Tibial nerve (tissue), 4 donors: Measurements from ENCODE around the gene HLA-DRB5. TPM values are rescaled to one million over a fixed set of nuclear protein-coding genes. Genes with fewer than 3 reads are reported as not detected.
"Not testable (repeated sequence)": the region's sequence is repeated elsewhere in the genome, so short reads cannot be mapped to it uniquely, and the experiment has no call there.

Experiments
- DNase-seq, 2 donors: peaks; one replicate each; pipeline ENCODE4 v3.0.0-alpha.2; 2019; ENCODE audit warnings: low spot score in 2 of 2
- H3K27ac ChIP-seq, 4 donors: fragments of 200-600 bp; sonication (generic) in 3 of 4; one replicate each; pipeline ENCODE4 v1.5.1; 2017 to 2019; ENCODE audit warnings: mild to moderate bottlenecking in 1 of 4
- H3K27me3 ChIP-seq, 2 donors: fragments of 200-600 bp; sonication (generic) in 1 of 2; one replicate each; pipeline versions ENCODE4 v1.5.1 to v1.6.0; 2017 to 2019
- H3K36me3 ChIP-seq, 3 donors: fragments of 200-600 bp; sonication (generic); one replicate each; pipeline ENCODE4 v1.5.1; 2018 to 2019
- H3K4me1 ChIP-seq, 4 donors: fragments of 200-600 bp; sonication (generic) in 3 of 4; one replicate each; pipeline ENCODE4 v1.5.1; 2017 to 2019
- H3K4me3 ChIP-seq, 4 donors: fragments of 200-600 bp; sonication (generic) in 3 of 4; one replicate each; pipeline ENCODE4 v1.5.1; 2017 to 2019; ENCODE audit warnings: mild to moderate bottlenecking in 1 of 4, moderate library complexity in 1 of 4
- H3K9me3 ChIP-seq, 4 donors: fragments of 200-600 bp; sonication (generic) in 3 of 4; one replicate each; pipeline ENCODE4 v1.5.1; 2017 to 2019
- EP300 ChIP-seq, 2 donors: sonication (generic); formaldehyde crosslinking; IDR thresholded peaks; one replicate each; pipeline ENCODE4 v1.6.1; 2017; ENCODE audit warnings: antibody characterized with exemption in 2 of 2, mild to moderate bottlenecking in 1 of 2
- POLR2A ChIP-seq, 2 donors: fragments of 450-650 bp; IDR thresholded peaks; one replicate each; pipeline ENCODE4 v1.6.1; 2017; ENCODE audit warnings: antibody characterized with exemption in 2 of 2, mild to moderate bottlenecking in 2 of 2, moderate library complexity in 2 of 2
- WGBS, 2 donors: methylation state at CpG; one replicate each; pipeline ENCODE4 v1.1.5; 2018; 5-methylcytosine and 5-hydroxymethylcytosine counted together
- total RNA-seq, 4 donors: library from RNA; depleted of rRNA; stranded (reverse); fragments of >200 nt; gene quantifications; one replicate each; pipeline ENCODE4 v1.1.0, GENCODE V29; 2016
- TF ChIP-seq, protein P1 (sequence below), 5 experiments: fragments of 200-600 bp in 3 of 5; fragments of 450-650 bp in 2 of 5; sonication (generic) in 3 of 5; IDR thresholded peaks; one replicate each; pipeline ENCODE4 v1.5.1; 2016 to 2019; ENCODE audit warnings: antibody characterized with exemption in 5 of 5, mild to moderate bottlenecking in 3 of 5, moderate library complexity in 2 of 5

The HLA-DRB5 gene
- total RNA-seq = 10 to 100 TPM in 1 of 4 donors, 1 to 10 TPM in 1, not detected in 2; 5.1 to 56.1 TPM

DNA sequence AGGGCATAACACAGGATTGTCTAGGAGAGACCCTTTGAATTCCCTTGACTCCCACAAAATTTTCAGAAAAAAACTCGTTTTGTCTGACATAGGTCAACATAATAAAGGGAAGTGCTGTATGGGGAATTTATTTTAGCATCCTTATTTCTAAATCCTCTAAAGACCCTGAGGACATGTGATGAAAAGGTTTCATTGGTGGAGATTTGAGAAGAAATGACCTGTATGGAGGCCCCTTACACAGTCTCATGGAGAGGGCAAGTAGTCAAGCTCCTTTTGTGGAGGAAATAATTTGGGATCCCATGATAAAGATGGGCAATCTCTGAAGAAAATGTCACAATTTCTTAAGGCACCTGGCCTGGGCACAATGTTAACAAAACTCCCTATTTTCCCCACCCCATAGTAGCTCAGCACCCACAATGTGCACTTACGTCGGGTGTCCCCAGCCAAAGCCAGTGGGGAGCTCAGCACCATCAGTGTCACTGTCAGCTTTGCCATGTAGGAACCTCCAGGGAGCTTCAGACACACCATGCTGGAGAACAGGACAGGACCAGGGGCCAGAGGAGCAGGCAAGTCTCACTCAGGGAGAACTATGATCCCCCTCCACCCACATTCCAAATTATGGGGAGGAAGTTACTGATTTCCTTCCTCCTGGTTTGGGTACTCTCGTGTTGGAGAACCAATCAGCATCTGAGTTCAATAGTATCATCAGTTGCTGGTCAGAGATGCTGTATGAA is at the start of gene HLA-DRB5:
Gene HLA-DRB5, minus strand, starts transcription at position 591 of the 734 bp plus-strand sequence. Its CDS starts 63 bp downstream, at position 528.
- no peaks in the 10 kb centered on the region for H3K27me3 ChIP-seq
- TF ChIP-seq POLR2A (IDR thresholded peaks at IDR 0.05) = peak in 1 of 2 donors; percentile 19
- no peak for TF ChIP-seq EP300 (IDR thresholded peaks at IDR 0.05)
- H3K9me3 ChIP-seq = no peaks in the 10 kb centered on the region
- no peaks in the 10 kb centered on the region for H3K4me1 ChIP-seq
- no peak within 1 kb of the TSS for H3K4me3 ChIP-seq
- no peaks in the 10 kb centered on the region for H3K36me3 ChIP-seq
- no peak within 1 kb of the TSS for H3K27ac ChIP-seq
- DNase-seq = peak; percentile 5 to 13
- WGBS, 2 donors = 6% methylated on average over 4 of the region's 4 CpGs; no CpG with 5 or more reads in 1 of the 2 donors

DNA sequence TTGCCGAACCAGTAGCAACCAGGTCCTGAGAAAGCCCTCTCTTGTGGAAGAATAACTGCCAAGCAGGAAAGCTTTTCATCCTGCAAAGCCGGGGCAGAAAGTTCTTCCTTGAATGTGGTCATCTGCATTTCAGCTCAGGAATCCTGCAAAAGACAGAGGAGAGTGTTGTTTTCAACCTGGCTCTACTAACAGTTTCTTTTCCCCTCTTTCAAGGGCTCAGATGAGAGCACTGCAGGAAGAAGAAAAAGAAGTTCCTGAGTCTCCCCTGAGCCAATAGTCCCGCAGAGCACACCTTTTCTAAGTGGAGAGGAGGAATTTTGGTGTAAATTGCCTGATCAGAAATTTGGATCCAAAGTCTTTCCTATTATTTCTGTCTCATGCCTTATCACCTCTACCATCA is 48.9 kb upstream of the HLA-DRB5 start:
- H3K27me3 ChIP-seq = no peaks in the 10 kb centered on the region
- no peaks in the 10 kb centered on the region for H3K4me1 ChIP-seq
- 0% methylated on average over 3 of the region's 3 CpGs for WGBS, 2 donors
- no peaks in the 10 kb centered on the region for H3K36me3 ChIP-seq
- TF ChIP-seq POLR2A (IDR thresholded peaks at IDR 0.05) (no peak), EP300 (IDR thresholded peaks at IDR 0.05) (no peak)
- TF ChIP-seq, protein P1, sequence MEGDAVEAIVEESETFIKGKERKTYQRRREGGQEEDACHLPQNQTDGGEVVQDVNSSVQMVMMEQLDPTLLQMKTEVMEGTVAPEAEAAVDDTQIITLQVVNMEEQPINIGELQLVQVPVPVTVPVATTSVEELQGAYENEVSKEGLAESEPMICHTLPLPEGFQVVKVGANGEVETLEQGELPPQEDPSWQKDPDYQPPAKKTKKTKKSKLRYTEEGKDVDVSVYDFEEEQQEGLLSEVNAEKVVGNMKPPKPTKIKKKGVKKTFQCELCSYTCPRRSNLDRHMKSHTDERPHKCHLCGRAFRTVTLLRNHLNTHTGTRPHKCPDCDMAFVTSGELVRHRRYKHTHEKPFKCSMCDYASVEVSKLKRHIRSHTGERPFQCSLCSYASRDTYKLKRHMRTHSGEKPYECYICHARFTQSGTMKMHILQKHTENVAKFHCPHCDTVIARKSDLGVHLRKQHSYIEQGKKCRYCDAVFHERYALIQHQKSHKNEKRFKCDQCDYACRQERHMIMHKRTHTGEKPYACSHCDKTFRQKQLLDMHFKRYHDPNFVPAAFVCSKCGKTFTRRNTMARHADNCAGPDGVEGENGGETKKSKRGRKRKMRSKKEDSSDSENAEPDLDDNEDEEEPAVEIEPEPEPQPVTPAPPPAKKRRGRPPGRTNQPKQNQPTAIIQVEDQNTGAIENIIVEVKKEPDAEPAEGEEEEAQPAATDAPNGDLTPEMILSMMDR (IDR thresholded peaks at IDR 0.05) = no peak
- H3K9me3 ChIP-seq = no peaks in the 10 kb centered on the region
- H3K27ac ChIP-seq = no peak overlapping the region
- no peak overlapping the region for H3K4me3 ChIP-seq
- no peak for DNase-seq

DNA sequence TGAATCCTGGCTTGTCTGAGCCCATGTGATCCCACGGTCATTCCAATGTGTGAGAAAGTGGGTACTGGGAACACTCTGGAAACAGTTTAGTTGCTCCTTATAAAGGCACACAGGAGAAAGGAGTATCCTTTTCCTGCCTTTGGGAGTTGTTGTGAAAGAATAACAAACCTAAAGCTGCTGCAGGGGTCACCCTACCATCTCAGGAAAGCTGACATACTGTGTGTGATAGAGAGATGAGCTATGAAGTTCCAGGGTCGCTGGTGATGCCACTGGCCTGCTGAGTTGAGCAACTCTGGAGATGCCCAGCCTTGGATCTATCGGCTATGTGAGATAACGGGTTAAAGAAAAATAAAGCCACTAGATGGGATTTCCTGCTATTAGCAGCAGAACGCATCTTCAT is 47.4 kb upstream of the HLA-DRB5 start:
- WGBS, 2 donors = 18 to 21% methylated on average over 5 of the region's 5 CpGs
- not testable (repeated sequence) for H3K4me3 ChIP-seq, H3K27me3 ChIP-seq

DNA sequence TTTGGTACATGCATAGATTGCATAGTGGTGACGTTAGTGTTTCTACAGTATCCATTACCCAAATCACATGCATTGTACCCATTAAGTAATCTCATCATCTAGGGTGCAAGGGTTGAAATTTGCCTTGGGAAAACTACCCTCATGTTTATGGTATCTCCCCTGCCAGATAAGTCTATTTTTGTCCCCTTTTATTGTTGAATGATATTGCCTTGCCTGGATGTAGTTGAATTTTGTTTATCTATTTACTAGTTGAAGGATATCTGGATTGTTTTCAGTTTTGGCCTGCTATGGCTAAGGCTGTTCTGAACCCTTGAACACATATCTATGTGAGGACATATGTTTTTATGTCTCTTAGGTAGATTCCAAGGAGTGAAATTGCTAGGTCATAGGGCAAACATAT is 46.2 kb upstream of the HLA-DRB5 start:
- no peak for DNase-seq
- Histone ChIP-seq H3K27me3 (no peaks in the 10 kb centered on the region), H3K4me3 (no peak overlapping the region), H3K9me3 (no peaks in the 10 kb centered on the region), H3K4me1 (no peaks in the 10 kb centered on the region), H3K36me3 (no peaks in the 10 kb centered on the region), H3K27ac (no peak overlapping the region)
- TF ChIP-seq POLR2A (IDR thresholded peaks at IDR 0.05) (no peak), EP300 (IDR thresholded peaks at IDR 0.05) (no peak)
- TF ChIP-seq, protein P1 (IDR thresholded peaks at IDR 0.05) = no peak
- 66 to 72% methylated on average over 1 of the region's 1 CpG for WGBS, 2 donors

More for the DNA sequence above, 47.4 kb upstream of the HLA-DRB5 start:
- H3K9me3 ChIP-seq, H3K4me1 ChIP-seq, DNase-seq, H3K36me3 ChIP-seq, H3K27ac ChIP-seq: not testable (repeated sequence)

DNA sequence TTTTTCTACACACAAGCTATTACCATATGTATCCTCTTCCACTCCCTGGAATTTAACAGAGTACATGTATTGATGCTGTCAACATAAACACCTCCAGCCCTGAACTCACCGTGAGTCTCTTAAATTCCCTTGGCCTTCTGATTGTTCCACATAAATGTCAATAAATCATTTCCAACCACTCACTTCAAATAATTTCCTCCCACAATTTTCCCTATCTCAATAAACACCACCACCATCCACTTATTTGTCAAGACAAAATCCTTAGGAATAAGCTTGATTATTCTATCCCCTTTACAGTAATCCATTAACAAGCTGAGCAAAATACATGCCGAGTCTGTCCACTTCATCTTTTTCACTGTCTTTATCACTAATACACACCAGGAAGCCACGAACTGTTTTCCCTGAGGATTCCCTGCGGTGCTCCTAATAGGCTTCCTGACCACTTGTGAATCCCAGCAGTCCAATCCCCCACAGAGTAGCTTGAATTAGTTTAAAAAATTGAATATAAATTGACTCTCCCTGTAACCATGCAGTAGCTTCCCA is 40.3 kb upstream of the HLA-DRB5 start:
- TF ChIP-seq, protein P1 (IDR thresholded peaks at IDR 0.05) = no peak
- TF ChIP-seq POLR2A (IDR thresholded peaks at IDR 0.05) (no peak), EP300 (IDR thresholded peaks at IDR 0.05) (no peak)
- Histone ChIP-seq H3K4me1 (no peaks in the 10 kb centered on the region), H3K27me3 (no peaks in the 10 kb centered on the region), H3K36me3 (no peaks in the 10 kb centered on the region), H3K27ac (no peak overlapping the region), H3K9me3 (no peaks in the 10 kb centered on the region), H3K4me3 (no peak overlapping the region)
- 23 to 24% methylated on average over 3 to 4 of the region's 4 CpGs for WGBS, 2 donors
- no peak for DNase-seq

DNA sequence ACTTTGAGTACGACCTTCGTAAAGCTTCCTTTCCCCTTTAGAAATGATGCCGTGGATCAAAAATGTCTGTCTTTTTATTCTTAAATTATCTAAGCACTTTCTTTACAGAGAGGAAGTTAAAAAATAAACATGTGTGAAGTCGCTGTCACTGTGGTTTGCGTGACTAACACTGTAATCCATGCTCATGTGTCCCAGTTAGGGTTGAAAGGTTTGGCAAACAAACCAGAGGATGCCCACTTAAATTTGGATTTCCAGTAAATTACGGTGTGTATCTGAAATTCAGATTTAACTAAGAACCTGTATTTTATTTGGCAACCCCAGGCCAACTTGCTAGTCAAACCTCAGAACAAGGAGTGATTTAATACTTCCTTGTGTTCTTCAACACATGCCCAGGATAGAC is 38.5 kb upstream of the HLA-DRB5 start:
- 0% methylated on average over 4 to 5 of the region's 6 CpGs for WGBS, 2 donors
- Histone ChIP-seq H3K9me3 (no peaks in the 10 kb centered on the region), H3K27me3 (no peaks in the 10 kb centered on the region), H3K4me1 (no peaks in the 10 kb centered on the region), H3K27ac (no peak overlapping the region), H3K4me3 (no peak overlapping the region), H3K36me3 (no peaks in the 10 kb centered on the region)
- TF ChIP-seq EP300 (IDR thresholded peaks at IDR 0.05) (no peak), POLR2A (IDR thresholded peaks at IDR 0.05) (no peak)
- TF ChIP-seq, protein P1 (IDR thresholded peaks at IDR 0.05) = no peak
- DNase-seq = no peak
